Liver (tissue), 9 donors: Measurements from ENCODE around the gene EIF4ENIF1. TPM values are rescaled to one million over a fixed set of nuclear protein-coding genes. Genes with fewer than 3 reads are reported as not detected.

Experiments
- DNase-seq: peaks from one replicate; pipeline ENCODE4 v3.0.0-alpha.2; 2017; ENCODE audit warnings: low spot score
- H3K27ac ChIP-seq, 2 donors: one replicate each; pipeline ENCODE4 v1.7.0; 2013; ENCODE audit warnings: inconsistent platforms in 2 of 2, low read length in 2 of 2, control low read depth in 1 of 2, low read depth in 1 of 2, mild to moderate bottlenecking in 1 of 2
- H3K27me3 ChIP-seq, 4 donors: one replicate each; pipeline versions ENCODE4 v1.6.1 to v1.7.0; 2013; ENCODE audit warnings: low read length in 3 of 4, inconsistent platforms in 1 of 4, mild to moderate bottlenecking in 1 of 4, moderate library complexity in 1 of 4; ENCODE audit not compliant: control insufficient read depth in 4 of 4, insufficient read depth in 4 of 4
- H3K36me3 ChIP-seq, 4 donors: one replicate each; pipeline versions ENCODE4 v1.6.1 to v1.7.0; 2013; ENCODE audit warnings: low read length in 3 of 4, mild to moderate bottlenecking in 3 of 4, low read depth in 1 of 4, moderate library complexity in 1 of 4; ENCODE audit not compliant: control insufficient read depth in 4 of 4, insufficient read depth in 3 of 4
- H3K4me1 ChIP-seq, 4 donors: one replicate each; pipeline versions ENCODE4 v1.6.1 to v1.7.0; 2013; ENCODE audit warnings: low read length in 3 of 4, mild to moderate bottlenecking in 3 of 4, moderate library complexity in 1 of 4; ENCODE audit not compliant: control insufficient read depth in 4 of 4, insufficient read depth in 4 of 4
- H3K4me3 ChIP-seq, 3 donors: one replicate each; pipeline versions ENCODE4 v1.6.1 to v1.7.0; 2013; ENCODE audit warnings: low read length in 3 of 3, control low read depth in 1 of 3, low read depth in 1 of 3, mild to moderate bottlenecking in 1 of 3
- H3K9ac ChIP-seq, 2 donors: one replicate each; pipeline ENCODE4 v1.7.0; 2013; ENCODE audit warnings: low read length in 2 of 2, mild to moderate bottlenecking in 2 of 2, moderate library complexity in 2 of 2, control low read depth in 1 of 2, low read depth in 1 of 2
- H3K9me3 ChIP-seq, 4 donors: one replicate each; pipeline versions ENCODE4 v1.6.1 to v1.7.0; 2013; ENCODE audit warnings: low read length in 3 of 4; ENCODE audit not compliant: control insufficient read depth in 4 of 4
- EGR1 ChIP-seq, 2 donors: IDR thresholded peaks; 2 replicates each; pipeline ENCODE4 v1.6.1; 2016 to 2018; ENCODE audit warnings: antibody characterized with exemption in 2 of 2, low read depth in 2 of 2
- FOXA2 ChIP-seq: IDR thresholded peaks from 2 replicates; pipeline ENCODE4 v1.6.1; 2016; ENCODE audit warnings: antibody characterized with exemption
- GABPA ChIP-seq, 2 donors: IDR thresholded peaks in 1 of 2; conservative IDR thresholded peaks in 1 of 2; 2 replicates each; pipeline ENCODE4 v1.6.1; 2016; ENCODE audit warnings: antibody characterized with exemption in 2 of 2, mild to moderate bottlenecking in 1 of 2, moderate library complexity in 1 of 2
- HNF4G ChIP-seq: IDR thresholded peaks from 2 replicates; pipeline ENCODE4 v1.6.1; 2016; ENCODE audit warnings: antibody characterized with exemption
- JUND ChIP-seq, 2 donors: IDR thresholded peaks; 2 replicates each; pipeline ENCODE4 v1.6.1; 2016; ENCODE audit warnings: antibody characterized with exemption in 2 of 2
- NR2F2 ChIP-seq: IDR thresholded peaks from 2 replicates; pipeline ENCODE4 v1.6.1; 2016; ENCODE audit warnings: antibody characterized with exemption
- RXRA ChIP-seq, 2 donors: IDR thresholded peaks; 2 replicates each; pipeline ENCODE4 v1.6.1; 2017 to 2018; ENCODE audit warnings: antibody characterized with exemption in 2 of 2, mild to moderate bottlenecking in 1 of 2
- SP1 ChIP-seq: IDR thresholded peaks from 2 replicates; pipeline ENCODE4 v1.6.1; 2018; ENCODE audit warnings: antibody characterized with exemption, mild to moderate bottlenecking
- TAF1 ChIP-seq: conservative IDR thresholded peaks from 2 replicates; pipeline ENCODE4 v1.6.1; 2016; ENCODE audit warnings: antibody characterized with exemption, mild to moderate bottlenecking
- YY1 ChIP-seq: IDR thresholded peaks from 2 replicates; pipeline ENCODE4 v1.6.1; 2016; ENCODE audit warnings: antibody characterized with exemption, mild to moderate bottlenecking
- WGBS: extraction: QIAGEN DNeasy Blood & Tissue Kit; methylation state at CpG from one replicate; pipeline ENCODE4 v1.1.7; 2013; 5-methylcytosine and 5-hydroxymethylcytosine counted together
- polyA plus RNA-seq, 2 donors: library from polyadenylated mRNA; stranded (reverse) in 1 of 2; unstranded in 1 of 2; fragments of 200-250 nt in 1 of 2; fragments of >200 nt in 1 of 2; fragmentation: Nextera tagmentation in 1 of 2; extraction: Ambion mirVana in 1 of 2; gene quantifications; one replicate each; pipeline versions ENCODE4 v1.2.1 to v1.2.3, GENCODE V29; 2013 to 2015
- total RNA-seq, 2 donors: library from RNA; depleted of rRNA; stranded (reverse); fragments of >200 nt; gene quantifications; one replicate each; pipeline ENCODE4 v1.2.3, GENCODE V29; 2014
- TF ChIP-seq, protein P1 (sequence below): IDR thresholded peaks from 2 replicates; pipeline ENCODE4 v1.6.1; 2016; ENCODE audit warnings: antibody characterized with exemption
- TF ChIP-seq, protein P2 (sequence below): IDR thresholded peaks from 2 replicates; pipeline ENCODE4 v1.6.1; 2016; ENCODE audit warnings: antibody characterized with exemption, mild to moderate bottlenecking
- TF ChIP-seq, protein P3 (sequence below): IDR thresholded peaks from 2 replicates; pipeline ENCODE4 v1.6.1; 2016; ENCODE audit warnings: antibody characterized with exemption
- TF ChIP-seq, protein P4 (sequence below): fragments of 150-350 bp; IDR thresholded peaks from 2 replicates; pipeline ENCODE4 v1.5.1; 2017; ENCODE audit warnings: improper control_type of control experiment, low read depth, low read length; ENCODE audit not compliant: missing input control
- donor health status: healthy.
- donor health status: healthy.
- donor health status: healthy.
- donor health status: healthy.
- donor health status: healthy.

The EIF4ENIF1 gene
- total and polyA plus RNA-seq, 4 donors = 4.6 to 7.1 (median 6.0) TPM

GRCh38 chr22:31399211-31400022 is 90.2 kb downstream of the EIF4ENIF1 start, which contains the start of gene DRG1 (continued):
- TF ChIP-seq, protein P1, sequence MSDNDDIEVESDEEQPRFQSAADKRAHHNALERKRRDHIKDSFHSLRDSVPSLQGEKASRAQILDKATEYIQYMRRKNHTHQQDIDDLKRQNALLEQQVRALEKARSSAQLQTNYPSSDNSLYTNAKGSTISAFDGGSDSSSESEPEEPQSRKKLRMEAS = peak; percentile 59

DNA sequence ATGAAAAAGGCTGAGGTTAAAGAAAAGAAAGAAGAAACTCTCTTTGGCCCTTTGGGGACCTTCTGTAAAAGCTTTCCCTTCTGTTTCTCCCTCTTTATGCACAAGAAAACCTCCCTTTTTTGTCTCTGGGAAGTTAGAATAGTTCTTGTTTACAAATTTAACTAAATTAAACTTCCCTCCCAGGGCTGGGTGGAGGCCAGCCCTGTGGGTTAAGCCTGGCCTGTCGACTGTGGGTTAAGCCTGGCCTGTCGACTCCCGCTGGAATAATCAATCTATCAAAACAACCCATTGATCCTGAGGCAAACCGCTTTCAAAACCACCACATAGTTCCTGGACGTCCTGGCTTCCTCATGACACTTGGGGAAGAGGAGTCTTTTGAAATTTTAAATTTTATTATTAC is 91.4 kb downstream of the EIF4ENIF1 start:
- WGBS = 39% methylated on average over 5 of the region's 5 CpGs
- peaks cover 3 to 26% (median 20%) of the 10 kb centered on the region in 4 donors for H3K4me1 ChIP-seq
- no peak for DNase-seq
- TF ChIP-seq YY1 = peak; percentile 4
- TF ChIP-seq, protein P2, sequence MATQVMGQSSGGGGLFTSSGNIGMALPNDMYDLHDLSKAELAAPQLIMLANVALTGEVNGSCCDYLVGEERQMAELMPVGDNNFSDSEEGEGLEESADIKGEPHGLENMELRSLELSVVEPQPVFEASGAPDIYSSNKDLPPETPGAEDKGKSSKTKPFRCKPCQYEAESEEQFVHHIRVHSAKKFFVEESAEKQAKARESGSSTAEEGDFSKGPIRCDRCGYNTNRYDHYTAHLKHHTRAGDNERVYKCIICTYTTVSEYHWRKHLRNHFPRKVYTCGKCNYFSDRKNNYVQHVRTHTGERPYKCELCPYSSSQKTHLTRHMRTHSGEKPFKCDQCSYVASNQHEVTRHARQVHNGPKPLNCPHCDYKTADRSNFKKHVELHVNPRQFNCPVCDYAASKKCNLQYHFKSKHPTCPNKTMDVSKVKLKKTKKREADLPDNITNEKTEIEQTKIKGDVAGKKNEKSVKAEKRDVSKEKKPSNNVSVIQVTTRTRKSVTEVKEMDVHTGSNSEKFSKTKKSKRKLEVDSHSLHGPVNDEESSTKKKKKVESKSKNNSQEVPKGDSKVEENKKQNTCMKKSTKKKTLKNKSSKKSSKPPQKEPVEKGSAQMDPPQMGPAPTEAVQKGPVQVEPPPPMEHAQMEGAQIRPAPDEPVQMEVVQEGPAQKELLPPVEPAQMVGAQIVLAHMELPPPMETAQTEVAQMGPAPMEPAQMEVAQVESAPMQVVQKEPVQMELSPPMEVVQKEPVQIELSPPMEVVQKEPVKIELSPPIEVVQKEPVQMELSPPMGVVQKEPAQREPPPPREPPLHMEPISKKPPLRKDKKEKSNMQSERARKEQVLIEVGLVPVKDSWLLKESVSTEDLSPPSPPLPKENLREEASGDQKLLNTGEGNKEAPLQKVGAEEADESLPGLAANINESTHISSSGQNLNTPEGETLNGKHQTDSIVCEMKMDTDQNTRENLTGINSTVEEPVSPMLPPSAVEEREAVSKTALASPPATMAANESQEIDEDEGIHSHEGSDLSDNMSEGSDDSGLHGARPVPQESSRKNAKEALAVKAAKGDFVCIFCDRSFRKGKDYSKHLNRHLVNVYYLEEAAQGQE = no peak
- TF ChIP-seq EGR1 (IDR thresholded peaks at IDR 0.05; ENCODE audit: low read depth in 2 of 2) = no peak
- no peak for TF ChIP-seq FOXA2
- no peak overlapping the region for H3K9ac ChIP-seq
- peaks cover 0 to 9% (median 8%) of the 10 kb centered on the region in 4 donors for H3K36me3 ChIP-seq
- H3K27ac ChIP-seq = peak overlapping the region; percentile 40 to 58
- H3K27me3 ChIP-seq = no peaks in the 10 kb centered on the region
- H3K9me3 ChIP-seq = no peaks in the 10 kb centered on the region
- no peak overlapping the region for H3K4me3 ChIP-seq

DNA sequence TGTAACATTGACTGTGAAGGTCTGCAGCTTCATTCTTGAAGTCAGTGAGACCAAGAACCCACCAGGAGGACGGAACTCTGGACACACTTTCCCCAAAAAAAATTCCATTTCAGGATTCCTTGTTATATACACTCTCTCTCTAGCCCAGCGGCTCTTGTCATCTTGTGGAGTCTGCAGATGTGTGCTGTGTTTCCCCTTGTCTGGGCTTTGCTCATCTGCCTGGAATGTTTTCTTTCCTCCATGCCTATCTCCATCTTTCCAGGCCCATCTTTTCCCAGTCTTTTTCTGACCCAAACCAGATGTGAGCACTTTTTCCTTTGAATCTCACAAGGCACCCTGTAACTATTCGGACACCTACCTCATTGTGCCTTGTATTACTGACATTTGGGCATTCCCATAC is 95.3 kb downstream of the EIF4ENIF1 start:
- WGBS = 83% methylated on average over 3 of the region's 3 CpGs
- Histone ChIP-seq H3K4me1 (peaks cover 3 to 16% (median 11%) of the 10 kb centered on the region in 4 donors), H3K9me3 (no peaks in the 10 kb centered on the region), H3K4me3 (no peak overlapping the region), H3K27ac (no peak overlapping the region), H3K9ac (no peak overlapping the region), H3K27me3 (no peaks in the 10 kb centered on the region), H3K36me3 (no peaks in the 10 kb centered on the region)
- TF ChIP-seq TAF1 (no peak), EGR1 (IDR thresholded peaks at IDR 0.05; ENCODE audit: low read depth in 2 of 2) (no peak), SP1 (no peak), RXRA (IDR thresholded peaks at IDR 0.05) (no peak), FOXA2 (no peak), NR2F2 (no peak), HNF4G (no peak), YY1 (no peak), JUND (IDR thresholded peaks at IDR 0.05) (no peak), GABPA (IDR thresholded peaks at IDR 0.05 in 1 of 2, conservative IDR thresholded peaks at IDR 0.05 in 1 of 2) (no peak)
- TF ChIP-seq, protein P3, sequence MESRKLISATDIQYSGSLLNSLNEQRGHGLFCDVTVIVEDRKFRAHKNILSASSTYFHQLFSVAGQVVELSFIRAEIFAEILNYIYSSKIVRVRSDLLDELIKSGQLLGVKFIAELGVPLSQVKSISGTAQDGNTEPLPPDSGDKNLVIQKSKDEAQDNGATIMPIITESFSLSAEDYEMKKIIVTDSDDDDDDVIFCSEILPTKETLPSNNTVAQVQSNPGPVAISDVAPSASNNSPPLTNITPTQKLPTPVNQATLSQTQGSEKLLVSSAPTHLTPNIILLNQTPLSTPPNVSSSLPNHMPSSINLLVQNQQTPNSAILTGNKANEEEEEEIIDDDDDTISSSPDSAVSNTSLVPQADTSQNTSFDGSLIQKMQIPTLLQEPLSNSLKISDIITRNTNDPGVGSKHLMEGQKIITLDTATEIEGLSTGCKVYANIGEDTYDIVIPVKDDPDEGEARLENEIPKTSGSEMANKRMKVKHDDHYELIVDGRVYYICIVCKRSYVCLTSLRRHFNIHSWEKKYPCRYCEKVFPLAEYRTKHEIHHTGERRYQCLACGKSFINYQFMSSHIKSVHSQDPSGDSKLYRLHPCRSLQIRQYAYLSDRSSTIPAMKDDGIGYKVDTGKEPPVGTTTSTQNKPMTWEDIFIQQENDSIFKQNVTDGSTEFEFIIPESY = no peak
- TF ChIP-seq, protein P4, sequence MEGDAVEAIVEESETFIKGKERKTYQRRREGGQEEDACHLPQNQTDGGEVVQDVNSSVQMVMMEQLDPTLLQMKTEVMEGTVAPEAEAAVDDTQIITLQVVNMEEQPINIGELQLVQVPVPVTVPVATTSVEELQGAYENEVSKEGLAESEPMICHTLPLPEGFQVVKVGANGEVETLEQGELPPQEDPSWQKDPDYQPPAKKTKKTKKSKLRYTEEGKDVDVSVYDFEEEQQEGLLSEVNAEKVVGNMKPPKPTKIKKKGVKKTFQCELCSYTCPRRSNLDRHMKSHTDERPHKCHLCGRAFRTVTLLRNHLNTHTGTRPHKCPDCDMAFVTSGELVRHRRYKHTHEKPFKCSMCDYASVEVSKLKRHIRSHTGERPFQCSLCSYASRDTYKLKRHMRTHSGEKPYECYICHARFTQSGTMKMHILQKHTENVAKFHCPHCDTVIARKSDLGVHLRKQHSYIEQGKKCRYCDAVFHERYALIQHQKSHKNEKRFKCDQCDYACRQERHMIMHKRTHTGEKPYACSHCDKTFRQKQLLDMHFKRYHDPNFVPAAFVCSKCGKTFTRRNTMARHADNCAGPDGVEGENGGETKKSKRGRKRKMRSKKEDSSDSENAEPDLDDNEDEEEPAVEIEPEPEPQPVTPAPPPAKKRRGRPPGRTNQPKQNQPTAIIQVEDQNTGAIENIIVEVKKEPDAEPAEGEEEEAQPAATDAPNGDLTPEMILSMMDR = no peak
- TF ChIP-seq, protein P2 = no peak
- DNase-seq = no peak
